Measurements from ENCODE around the gene POLR3G.

POLR3G gene

DNA sequence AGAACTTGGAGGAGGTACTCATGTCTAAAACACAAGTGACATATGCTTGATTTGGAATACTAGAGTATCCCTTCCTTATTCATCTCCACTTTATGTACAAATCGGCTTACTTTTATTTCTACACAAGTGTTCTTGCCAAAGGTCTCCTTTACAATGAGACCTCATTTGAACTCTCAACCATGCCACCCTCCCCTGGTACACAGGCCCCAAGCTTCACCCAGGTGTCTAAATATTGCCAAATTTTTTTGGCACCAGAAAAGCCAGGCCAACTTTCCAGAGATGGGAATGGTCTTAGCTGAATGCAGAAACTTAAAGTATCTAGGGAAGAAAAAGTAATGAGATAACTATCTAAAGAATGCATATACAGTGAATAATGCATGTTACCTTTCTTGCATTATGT lies 35.8 kb downstream of the POLR3G start:
- ChIA-PET CTCF (interaction anchor here (0.9 to 1.0 kb wide), 2 partner anchors 20 to 36 kb away, joined by 3 to 4 read pairs; partner anchors contain the start of genes MBLAC2 and POLR3G), POLR2A (interaction anchor here (0.7 to 0.9 kb wide), 2 partner anchors 8 to 35 kb away, joined by 3 to 4 read pairs; partner anchors contain the start of gene POLR3G)
- H3K27ac ChIP-seq (ENCODE audit: extremely low read depth, low read depth, low read length) = no peak overlapping the region
- no peak overlapping the region for H3K4me3 ChIP-seq (ENCODE audit: low read depth, low read length)
- H3K36me3 ChIP-seq (ENCODE audit: control insufficient read depth in 2 of 2, insufficient read depth in 1 of 2, low read length in 2 of 2) = peaks cover 0 to 4% of the 10 kb centered on the region in 2 experiments
- TF ChIP-seq ZNF335 (tag by site-specific recombination; conservative IDR thresholded peaks at IDR 0.05) (no peak), ZNF548 (tag by site-specific recombination; IDR thresholded peaks at IDR 0.05) (no peak), ZNF211 (tag by site-specific recombination; IDR thresholded peaks at IDR 0.05; ENCODE audit: low read depth) (no peak), ZNF510 (tag by site-specific recombination; IDR thresholded peaks at IDR 0.05; ENCODE audit: insufficient replicate concordance) (no peak), ZNF121 (tag by site-specific recombination; IDR thresholded peaks at IDR 0.05) (no peak), ZNF324 (tag by site-specific recombination; IDR thresholded peaks at IDR 0.05) (no peak), ZNF843 (tag by site-specific recombination; IDR thresholded peaks at IDR 0.05) (no peak), ZNF837 (tag by site-specific recombination; IDR thresholded peaks at IDR 0.05) (no peak), ZNF24 (tag by site-specific recombination; IDR thresholded peaks at IDR 0.05) (no peak), ZNF223 (tag by site-specific recombination; IDR thresholded peaks at IDR 0.05) (no peak), ZNF2 (tag by site-specific recombination; IDR thresholded peaks at IDR 0.05) (no peak), RBAK (tag by site-specific recombination; IDR thresholded peaks at IDR 0.05) (no peak)
- TF ChIP-seq, protein P1, sequence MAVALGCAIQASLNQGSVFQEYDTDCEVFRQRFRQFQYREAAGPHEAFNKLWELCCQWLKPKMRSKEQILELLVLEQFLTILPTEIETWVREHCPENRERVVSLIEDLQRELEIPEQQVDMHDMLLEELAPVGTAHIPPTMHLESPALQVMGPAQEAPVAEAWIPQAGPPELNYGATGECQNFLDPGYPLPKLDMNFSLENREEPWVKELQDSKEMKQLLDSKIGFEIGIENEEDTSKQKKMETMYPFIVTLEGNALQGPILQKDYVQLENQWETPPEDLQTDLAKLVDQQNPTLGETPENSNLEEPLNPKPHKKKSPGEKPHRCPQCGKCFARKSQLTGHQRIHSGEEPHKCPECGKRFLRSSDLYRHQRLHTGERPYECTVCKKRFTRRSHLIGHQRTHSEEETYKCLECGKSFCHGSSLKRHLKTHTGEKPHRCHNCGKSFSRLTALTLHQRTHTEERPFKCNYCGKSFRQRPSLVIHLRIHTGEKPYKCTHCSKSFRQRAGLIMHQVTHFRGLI (tag by site-specific recombination; IDR thresholded peaks at IDR 0.05) = no peak
- no peaks in the 10 kb centered on the region for H3K9me3 ChIP-seq (ENCODE audit: control insufficient read depth, insufficient read depth, low read depth, low read length)
- no peaks in the 10 kb centered on the region for H3K4me1 ChIP-seq (ENCODE audit: control insufficient read depth, insufficient read depth, low read length)

DNA sequence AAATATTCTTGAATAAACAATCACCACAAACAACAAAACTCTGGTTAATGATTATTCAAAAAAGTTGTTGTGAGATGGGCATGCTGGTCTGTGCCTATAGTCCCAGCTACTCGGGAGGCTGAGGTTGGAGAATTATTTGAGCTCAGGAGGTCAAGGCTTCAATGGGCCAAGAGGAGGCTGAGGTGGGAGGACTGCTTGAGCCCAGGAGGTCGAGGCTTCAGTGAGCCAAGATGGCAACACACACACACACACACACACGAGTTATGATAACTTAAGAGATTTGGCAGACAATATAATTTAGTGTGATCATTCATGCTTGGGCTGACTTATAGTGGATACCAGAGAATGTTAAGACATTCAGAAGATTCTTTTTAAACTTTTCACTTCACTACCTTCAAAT lies 39.9 kb downstream of the POLR3G start:
- Histone ChIP-seq H3K4me3 (ENCODE audit: low read depth, low read length) (no peak overlapping the region), H3K36me3 (ENCODE audit: control insufficient read depth in 2 of 2, insufficient read depth in 1 of 2, low read length in 2 of 2) (peaks cover 6 to 17% of the 10 kb centered on the region in 2 experiments), H3K27ac (ENCODE audit: extremely low read depth, low read depth, low read length) (no peak overlapping the region), H3K9me3 (ENCODE audit: control insufficient read depth, insufficient read depth, low read depth, low read length) (no peaks in the 10 kb centered on the region), H3K4me1 (ENCODE audit: control insufficient read depth, insufficient read depth, low read length) (peaks cover 5% of the 10 kb centered on the region)
- POLR2A ChIA-PET = no interaction called here
- CTCF ChIA-PET = interaction anchor here (0.7 kb wide), 2 partner anchors 29 to 75 kb away, joined by 3 to 4 read pairs; no protein-coding TSS in a partner anchor
- no peak for TF ChIP-seq HOXC10 (CRISPR knock-in tag; IDR thresholded peaks at IDR 0.05)
- TF ChIP-seq ZNF768 (tag by site-specific recombination; IDR thresholded peaks at IDR 0.05) = no peak
- no peak for TF ChIP-seq ZSCAN16 (tag by site-specific recombination; IDR thresholded peaks at IDR 0.05)
- TF ChIP-seq ZNF626 (tag by site-specific recombination; IDR thresholded peaks at IDR 0.05) = no peak
- no peak for TF ChIP-seq ZNF707 (tag by site-specific recombination; IDR thresholded peaks at IDR 0.05)
- no peak for TF ChIP-seq ZNF423 (tag by site-specific recombination; IDR thresholded peaks at IDR 0.05)
- TF ChIP-seq ZNF157 (tag by site-specific recombination; IDR thresholded peaks at IDR 0.05) = no peak
- TF ChIP-seq, protein P2, sequence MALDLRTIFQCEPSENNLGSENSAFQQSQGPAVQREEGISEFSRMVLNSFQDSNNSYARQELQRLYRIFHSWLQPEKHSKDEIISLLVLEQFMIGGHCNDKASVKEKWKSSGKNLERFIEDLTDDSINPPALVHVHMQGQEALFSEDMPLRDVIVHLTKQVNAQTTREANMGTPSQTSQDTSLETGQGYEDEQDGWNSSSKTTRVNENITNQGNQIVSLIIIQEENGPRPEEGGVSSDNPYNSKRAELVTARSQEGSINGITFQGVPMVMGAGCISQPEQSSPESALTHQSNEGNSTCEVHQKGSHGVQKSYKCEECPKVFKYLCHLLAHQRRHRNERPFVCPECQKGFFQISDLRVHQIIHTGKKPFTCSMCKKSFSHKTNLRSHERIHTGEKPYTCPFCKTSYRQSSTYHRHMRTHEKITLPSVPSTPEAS (tag by site-specific recombination; IDR thresholded peaks at IDR 0.05) = no peak
- no peak for TF ChIP-seq ZEB2 (tag by site-specific recombination; IDR thresholded peaks at IDR 0.05)
- no peak for TF ChIP-seq ZNF175 (tag by site-specific recombination; IDR thresholded peaks at IDR 0.05)
